Inflammatory macrophage treated with lipopolysaccharide for 1 hour (primary cell): ENCODE measurements around the gene IL6R.
"Not testable (repeated sequence)": the region's sequence is repeated elsewhere in the genome, so short reads cannot be mapped to it uniquely, and the experiment has no call there.

Experiments
- DNase-seq, 2 donors: peaks; one replicate each; pipeline ENCODE4 v3.0.0-alpha.2; 2020 to 2022

IL6R gene

DNA sequence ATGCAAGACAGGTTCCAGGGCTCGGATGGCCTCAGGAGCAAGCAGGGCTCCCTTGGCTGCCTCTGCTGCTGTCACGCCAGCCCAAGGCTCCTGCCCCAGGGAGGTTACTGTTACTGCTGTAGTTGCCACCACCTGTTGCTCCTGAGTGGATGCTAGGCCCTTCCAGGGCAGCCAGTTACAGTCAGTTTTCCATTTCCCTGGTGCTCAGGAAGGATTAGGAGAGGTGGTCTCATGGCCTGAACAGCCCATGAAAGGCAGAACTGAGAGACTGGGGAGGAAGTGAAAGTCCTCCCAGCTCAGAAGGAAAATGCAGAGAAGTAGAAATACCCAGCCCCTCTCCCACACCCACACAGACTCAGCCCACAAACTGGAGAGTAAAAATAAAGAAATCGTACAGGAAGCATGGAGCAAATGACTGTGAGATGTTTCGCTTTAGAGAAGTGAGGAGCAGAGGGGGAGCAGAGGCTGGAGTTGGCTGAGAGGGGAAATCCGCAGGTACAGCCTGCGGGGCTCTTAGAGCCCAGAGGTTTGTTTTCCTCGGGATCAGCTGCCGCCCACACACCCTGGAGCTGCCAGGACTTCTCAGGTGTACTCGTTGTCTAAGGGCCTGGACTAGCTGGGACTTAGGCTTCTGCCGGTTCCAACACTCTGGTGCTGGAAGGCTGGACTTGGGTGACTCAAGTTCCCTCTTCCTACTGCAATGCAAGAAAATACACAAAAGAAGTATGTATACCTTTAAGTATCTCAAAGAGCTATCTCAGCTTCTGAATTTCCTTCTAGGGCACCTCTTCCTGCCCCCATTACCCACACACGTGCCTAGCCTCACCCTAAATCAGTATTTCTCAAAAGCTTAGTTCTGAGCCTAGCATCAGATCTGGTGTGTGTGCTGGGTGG is 2.3 kb downstream of the IL6R start:
- peak; percentile 93 to 96 for DNase-seq

GRCh38 chr1:154408174-154408777 is 3.1 kb downstream of the IL6R start:
- peak in 1 of 2 donors; percentile 46 for DNase-seq

DNA sequence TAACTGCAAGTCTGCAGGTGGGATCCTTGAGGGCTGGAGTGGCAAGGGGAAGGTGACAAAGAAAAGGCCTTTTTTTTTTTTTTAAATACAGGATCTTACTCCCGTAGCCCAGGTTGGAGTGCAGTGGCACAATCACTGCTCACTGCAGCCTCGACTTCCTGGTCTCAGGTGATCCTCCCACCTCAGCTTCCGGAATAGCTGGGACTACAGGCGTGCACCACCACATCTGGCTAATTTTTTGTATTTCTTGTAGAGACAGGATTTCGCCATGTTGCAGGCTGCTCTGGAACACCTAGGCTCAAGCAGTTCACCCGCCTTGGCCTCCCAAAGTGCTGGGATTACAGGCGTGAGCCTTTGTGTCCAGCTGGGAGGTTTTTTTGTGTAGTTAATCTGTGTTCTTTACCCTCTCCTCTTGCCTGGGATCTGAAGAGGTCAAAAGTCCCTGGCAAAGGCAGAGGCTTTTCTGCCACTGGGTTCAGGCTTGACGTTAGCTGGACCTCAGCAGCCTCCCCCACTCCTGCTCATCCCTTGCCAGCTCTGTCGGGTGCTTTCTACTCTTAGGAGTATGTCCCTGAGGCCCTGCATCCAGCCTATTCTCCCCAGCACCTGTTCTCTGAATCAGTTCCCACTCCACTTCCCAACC is 5.2 kb downstream of the IL6R start:
- DNase-seq = no peak

GRCh38 chr1:154411525-154411924 is 6.4 kb downstream of the IL6R start:
- no peak for DNase-seq

DNA sequence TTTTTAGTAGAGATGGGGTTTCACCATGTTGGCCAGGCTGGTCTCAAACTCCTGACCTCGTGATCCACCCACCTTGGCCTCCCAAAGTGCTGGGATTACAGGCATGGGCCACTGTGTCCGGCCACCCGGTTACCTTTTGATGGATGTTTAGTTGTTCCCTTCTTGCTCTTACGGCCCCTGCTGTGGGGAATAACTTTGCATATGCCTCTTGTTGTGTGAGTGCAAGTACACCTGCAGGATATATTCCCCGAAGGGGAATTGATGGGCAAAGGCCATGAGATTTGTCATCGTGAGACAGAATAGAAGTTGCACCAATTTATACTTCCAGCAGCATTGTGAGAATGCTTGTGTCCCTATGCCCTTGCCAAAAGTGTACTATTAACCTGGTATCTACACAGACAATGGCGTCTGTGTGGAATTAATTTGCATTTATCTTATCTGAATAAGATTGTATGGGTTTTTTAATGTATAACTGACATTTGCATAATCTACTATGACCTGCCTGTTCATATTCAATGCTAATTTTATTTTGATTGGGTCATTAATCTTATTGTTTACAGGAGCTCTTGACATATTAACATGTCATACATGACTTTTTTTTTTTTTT is 8.1 kb downstream of the IL6R start:
- no peak for DNase-seq

DNA sequence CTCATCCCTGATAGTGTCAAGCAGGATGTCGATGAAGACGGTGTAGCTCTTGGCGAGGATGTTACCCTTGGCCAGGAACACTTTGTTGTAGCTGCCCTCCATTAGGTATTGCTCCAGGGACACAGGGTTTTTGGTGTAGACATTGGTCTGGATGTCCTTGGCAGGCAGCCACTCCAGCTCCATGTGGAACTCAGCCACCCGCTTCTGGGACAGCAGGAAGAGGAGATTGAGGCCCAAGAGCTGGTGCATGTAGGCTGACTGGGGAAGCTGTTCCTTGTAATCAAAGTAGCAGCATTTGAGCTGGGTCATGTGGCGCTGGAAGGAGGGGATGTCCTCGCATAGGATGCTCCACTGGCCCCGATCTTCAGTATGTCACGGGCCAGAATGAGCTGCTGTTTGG is 9.5 kb downstream of the IL6R start:
- DNase-seq = no peak

DNA sequence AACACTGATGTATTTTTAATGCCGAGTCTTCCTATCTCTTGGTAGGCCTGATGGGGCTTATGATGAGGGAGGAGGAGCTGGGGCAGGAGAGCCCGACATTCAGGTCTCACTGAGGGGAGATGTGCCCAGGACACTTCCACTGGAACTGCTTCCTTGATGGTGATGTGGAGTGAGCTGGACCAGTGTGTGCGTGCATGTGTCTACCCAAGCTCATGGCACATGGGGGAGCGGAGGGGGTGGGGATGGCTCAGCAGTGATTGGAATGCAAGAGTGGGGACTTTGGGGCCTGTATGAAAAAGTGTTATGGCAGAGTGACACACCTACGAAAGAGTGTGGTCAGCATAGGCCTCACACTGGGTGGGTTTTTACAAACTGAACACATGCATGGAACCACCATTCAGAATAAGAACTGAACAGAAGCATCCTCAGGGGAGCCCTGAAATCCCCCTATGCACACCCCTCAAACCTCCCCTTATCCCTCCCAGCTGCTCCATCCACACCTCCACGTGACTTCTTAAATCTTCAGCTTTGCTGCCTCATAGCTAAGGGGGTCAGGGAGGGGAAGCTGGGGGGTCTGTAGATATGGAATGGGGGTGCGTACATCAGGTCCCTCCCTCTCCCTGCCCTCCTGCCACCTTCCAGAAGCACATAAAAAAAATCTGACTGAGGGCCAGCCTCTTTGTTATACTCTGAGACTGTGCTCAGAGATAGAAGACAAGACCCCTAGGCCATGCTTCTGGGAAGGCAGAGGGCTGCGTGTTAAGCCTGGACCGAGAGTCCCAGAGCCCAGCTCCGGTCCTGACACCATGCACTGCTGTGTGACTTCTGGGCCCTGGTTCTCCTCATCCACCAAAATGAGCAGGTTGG is 11.6 kb downstream of the IL6R start:
- no peak for DNase-seq

DNA sequence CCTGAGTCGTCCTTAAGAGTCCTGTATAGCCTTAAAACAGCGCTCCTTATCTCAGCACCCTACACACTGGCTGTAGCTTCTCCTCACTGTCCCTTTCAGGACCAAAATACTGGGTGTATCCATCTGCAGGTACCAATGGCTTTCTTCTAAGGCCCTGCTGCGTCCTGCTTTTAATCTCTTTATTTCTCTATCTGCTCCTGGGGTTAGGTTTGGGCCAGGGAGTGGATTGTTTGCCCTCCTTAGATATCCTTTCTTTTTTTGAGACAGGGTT is 12.1 kb downstream of the IL6R start:
- no peak for DNase-seq

- DNase-seq = no peak
Measured at GRCh38 chr1:154418062-154418921, 13.1 kb downstream of the IL6R start.

- DNase-seq = peak; percentile 55 to 70
Measured at GRCh38 chr1:154418923-154419619, 13.9 kb downstream of the IL6R start.

GRCh38 chr1:154419620-154420571 is 14.8 kb downstream of the IL6R start:
- DNase-seq = peak; percentile 75 to 90

DNA sequence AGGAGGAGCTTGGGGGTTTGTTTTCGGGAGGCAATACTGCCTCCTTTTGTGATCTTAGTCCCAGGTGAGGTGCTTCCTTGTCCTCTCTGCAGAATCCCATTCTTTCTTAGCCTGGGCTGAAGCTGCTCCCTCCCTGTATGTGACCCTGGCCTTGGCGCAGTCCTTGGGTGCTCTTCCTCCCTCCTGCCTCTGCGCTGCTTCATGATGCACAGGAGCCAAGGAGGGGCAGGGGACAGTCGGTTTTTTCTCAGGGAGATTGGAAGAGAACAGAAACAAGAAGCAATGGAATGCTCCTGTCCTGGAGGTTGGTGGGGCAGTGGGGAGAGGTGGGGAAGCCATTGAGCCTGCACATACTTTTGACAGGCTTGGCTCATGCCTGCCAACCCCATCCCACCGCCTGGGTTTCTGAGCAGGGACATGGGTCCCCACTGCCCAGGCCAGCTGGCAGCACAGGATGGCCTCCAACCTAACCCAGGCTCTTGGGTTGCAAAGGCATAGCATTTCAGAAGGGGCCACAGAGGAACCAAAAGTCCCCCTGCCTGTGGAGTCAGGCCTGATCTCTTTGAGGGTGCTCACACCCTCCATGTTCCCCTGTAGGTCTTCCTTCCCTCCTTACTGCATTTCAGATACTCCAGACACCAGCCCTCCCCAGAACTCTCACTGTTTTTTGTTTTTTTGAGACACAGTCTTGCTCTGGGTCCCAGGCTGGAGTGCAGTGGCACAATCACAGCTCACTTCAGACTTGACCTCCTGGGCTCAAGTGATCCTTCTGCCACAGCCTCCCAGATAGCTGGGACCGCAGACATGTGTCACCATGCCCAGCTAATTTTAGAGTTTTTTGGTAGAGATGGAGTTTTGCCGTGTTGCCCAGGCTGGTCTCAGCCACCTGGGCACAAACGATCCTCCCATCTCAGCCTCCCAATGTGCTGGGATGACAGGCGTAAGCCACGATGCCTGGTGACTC is 16.1 kb downstream of the IL6R start:
- no peak for DNase-seq

- not testable (repeated sequence) for DNase-seq
Measured at GRCh38 chr1:154422049-154422448, 16.9 kb downstream of the IL6R start.

DNA sequence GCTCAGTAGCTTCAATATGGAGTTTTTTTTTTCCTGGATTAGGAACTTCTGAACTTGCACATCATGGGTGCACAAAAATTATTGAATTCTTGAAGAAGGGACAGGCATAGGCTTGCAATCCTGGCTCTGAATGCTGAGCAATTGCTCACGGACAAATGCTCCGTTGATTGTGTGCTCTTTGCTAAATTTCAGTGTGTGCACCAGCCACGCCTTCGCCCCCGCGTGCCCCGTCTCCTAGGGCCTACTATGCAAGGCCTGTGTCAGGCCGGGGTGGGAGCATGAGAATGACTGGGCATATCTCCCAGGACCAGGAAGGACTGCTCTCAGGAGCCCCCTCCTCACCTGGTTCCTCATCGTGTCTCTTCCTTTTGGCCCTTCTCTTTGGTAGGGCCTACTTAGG is 17.4 kb downstream of the IL6R start:
- no peak for DNase-seq

DNA sequence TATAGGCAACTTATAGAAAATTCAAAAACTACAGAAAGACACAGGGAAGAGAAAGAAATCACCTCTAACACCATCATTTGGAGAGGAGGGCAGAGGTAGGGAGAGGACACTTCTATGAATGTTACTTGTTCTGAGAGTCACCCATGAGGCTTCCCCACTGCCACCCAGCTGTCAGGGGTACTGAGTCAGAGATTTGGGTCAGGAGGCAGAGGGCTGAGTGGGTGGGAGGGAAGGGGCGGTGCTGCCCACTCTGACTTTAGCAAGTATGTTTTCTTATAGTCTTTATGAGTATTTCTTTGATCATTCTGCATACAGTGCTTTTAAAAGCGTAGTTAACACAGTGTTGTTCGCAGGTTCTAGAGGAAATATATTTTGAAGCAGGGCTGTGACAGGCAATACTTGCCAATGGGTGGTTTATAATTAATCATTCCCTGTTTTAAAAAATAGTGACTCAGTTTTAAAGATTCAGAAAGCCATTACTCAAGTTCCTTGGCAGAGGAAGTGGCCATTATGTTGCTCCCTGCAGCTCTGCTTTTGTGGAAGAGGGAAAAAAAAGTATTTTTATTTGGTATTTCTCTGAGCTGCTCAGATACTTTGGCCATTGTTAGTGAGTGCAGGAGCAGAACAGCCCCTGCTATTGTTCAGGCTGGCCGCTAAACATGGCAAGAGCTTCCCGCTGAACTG is 18.3 kb downstream of the IL6R start:
- peak; percentile 61 to 78 for DNase-seq

DNA sequence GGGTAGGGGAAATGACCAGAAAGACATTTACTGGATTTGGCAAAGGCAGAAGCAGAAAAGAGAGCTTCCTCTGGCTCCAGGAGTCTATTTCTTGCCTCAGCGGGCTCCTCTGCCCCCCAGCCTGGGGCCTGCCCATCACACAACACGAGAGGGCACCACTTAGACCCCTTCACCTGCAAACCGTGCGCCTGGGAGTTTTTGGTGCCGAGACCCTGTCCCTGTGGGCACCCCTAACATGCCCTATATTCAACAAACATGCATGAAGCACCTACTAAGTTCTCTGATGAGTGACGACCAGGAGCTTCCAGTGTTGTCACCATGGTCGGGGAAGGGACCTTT is 18.8 kb downstream of the IL6R start:
- no peak for DNase-seq

GRCh38 chr1:154425172-154425571 is 20.0 kb downstream of the IL6R start:
- DNase-seq = peak; percentile 82 to 92
